Stimulated activated CD8-positive, alpha-beta memory T cell treated with anti-CD3 and anti-CD28 coated beads, Interleukin-4, amount 100 ng/mL, for 48 hours (primary cell): Measurements from ENCODE around the gene RDM1.
"Not testable (repeated sequence)": the region's sequence is repeated elsewhere in the genome, so short reads cannot be mapped to it uniquely, and the experiment has no call there.

Source experiments
- DNase-seq: peaks from one replicate; pipeline ENCODE4 v3.0.0-alpha.2; 2020

RDM1 gene

DNA sequence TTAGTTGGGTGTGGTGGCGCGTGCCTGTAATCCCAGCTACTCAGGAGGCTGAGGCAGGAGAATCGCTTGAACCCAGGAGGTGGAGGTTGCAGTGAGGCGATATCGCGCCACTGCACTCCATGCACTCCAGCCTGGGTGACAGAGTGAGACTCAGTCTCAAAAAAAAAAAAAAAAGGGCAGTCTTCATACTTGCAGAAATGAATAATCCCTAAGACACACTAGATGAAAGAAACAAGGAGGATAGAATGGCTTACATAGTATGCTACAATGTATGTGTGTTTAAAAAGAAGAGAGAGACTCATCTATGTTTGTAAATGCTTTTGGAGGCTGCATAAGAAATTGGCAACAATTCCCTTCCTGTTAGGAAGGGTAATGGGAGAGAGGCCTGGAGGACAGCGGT, 32.8 kb downstream of the RDM1 start:
- not testable (repeated sequence) for DNase-seq

DNA sequence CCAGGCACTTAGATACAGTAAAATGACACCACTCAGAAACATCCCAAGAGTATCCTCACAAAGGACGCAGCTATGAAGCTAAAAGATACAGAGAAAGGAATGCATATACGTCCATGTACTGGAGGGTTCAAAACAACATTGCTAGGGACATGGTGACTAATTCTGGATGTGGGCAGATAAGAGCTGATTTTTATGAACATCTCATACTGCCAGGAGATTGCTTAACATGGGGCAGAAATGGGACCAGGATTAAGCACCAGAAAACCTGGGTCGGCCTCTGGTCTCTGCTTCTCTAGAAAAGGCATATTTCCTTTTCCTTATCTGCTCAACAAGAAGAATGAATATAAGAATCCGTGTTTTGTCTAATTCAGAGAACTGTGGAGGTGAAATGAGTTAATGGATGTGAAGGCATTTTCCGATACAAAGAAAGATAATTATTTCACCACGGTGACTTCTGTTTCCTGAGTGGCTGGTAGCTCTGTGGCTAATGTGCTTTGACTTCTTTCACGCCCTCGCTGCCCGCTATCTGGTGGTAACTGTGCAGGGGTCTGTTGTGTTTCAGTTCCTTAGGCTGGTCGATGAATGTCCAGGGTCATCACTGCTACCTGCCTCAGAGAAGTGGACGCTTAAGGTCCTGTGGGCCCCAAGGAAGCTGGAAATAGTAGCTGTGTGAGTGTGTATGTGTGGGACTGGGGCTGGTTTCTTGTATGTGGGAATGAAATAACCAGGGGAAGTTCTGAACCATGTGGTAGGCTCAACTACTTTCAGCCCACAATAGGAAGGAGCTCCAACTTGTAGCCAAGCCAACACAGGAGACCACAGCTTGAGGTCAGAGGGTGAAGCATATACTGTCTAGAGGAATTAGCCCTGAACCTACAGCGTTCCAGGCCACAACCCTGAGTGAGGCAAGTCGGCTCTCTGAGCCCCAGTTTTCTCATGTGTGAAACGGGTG, 34.7 kb downstream of the RDM1 start:
- DNase-seq: peak; percentile 64

DNA sequence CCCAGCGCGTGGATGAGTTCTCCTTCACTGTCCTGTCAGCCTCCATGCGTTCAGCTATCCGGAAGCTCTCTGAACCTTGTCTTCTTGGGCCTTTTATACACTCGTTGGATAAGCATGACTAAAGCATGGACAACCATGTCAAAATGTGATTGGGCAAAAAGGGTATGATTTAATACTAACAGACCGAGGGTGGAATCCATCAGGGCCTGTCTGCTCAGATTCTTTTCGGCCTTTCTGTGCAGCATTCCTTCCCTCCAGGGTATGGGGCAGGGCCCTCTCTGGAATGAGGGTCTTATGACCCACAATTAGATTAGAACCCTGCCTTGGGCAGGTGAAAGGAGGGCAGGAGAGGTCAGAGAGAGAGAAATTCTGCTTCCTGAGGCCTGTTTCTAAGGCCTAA, 36.4 kb downstream of the RDM1 start:
- no peak for DNase-seq

DNA sequence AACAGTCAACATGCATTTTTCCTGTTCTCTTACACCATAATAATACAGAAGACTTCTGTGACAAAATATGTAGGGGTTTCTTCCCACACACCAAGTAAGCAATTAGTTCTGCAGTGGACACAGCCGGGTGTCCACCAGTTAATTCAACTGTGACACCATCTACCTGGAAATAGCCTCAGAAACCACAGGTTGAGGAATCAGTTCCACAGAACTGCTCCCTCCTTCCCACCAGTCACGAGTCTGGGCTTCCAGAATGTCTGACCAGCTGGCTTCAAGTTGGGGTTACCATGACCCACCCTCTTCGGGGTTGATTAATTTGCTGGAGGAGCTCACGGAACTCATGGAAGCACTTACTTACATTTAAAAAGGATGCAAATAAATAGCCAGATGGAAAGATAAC, 36.8 kb downstream of the RDM1 start:
- DNase-seq: no peak

DNA sequence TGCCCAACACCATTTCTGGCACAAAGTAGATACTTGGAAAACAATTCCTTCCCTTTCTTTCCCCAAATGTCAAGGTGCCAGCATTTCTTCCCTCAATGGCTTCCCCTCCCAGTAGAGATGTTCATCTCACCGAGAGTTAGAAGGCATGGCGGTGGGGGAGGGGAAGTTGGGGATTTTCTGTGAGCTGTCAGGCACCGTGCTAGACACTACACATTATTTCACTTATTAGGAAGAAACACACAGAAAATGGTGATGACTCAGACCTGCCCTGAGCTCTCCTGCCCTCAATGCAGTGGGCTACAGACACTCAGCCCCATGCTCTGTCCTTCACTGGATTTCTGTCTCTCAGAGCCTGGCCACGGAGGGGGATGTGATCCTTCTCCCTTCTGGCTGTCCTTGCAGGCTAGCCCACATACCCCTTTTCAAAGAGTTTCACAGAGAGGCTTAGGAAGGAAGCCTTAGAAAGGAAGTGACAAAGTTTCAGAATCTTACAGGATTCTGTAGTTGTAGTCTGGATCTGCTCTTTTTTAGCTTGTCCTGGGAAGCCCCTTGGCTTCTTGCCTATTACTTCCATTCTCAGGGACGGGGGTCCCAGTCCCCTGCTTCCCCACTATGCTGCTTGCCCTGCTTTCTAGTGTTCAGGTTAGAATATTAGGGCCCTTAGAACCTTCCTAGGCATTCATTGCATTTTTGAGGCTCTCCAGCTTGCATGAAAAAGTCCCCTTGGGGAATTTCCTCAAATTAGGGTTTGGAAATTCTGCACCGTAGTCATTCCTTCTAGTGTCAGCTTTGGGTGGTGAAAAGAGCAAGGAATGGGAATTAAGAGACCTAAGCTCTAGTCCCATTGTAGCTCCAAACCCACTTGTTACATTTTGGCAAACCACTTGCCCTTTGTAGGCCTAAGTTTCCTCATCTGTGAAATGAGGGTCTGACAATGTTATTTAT, 38.2 kb downstream of the RDM1 start:
- peak; percentile 82 for DNase-seq

DNA sequence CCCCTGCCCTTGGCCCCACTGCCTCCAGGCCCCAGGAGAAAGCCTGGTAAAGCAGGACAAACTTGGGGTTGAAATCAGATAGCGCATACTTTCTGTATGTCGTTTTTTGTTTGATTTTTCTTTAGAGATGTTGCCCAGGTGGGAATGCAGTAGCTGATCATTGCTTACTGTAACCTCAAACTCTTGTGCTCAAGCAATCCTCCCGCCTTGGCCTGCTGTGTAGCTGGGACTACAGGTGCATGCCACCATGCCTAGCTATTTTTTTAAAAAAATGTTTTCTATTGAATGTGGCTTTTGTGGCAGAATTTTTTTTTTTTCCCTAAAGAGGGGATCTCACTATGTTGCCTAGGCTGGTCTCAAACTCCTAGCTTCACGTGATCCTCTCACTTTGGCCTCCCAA, 39.3 kb downstream of the RDM1 start:
- DNase-seq: no peak

DNA sequence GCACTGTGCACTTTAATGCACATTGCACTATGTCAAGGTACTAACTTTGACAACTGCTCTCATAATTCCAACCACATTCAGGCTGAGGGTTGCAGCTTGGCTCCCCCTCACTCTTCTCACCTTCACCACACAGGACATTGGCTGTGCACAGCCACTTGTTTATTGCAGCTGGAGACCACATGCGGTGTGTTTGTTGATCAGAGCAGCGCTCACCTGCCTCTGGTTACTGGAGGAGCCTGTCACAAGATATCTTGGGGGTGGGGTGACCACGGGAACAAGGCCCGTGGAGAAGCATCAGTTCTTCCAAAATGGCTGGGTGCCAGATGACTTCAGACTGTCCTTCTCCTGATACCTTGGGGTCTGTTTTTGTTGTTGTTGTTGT, 39.8 kb downstream of the RDM1 start:
- peak; percentile 57 for DNase-seq

DNA sequence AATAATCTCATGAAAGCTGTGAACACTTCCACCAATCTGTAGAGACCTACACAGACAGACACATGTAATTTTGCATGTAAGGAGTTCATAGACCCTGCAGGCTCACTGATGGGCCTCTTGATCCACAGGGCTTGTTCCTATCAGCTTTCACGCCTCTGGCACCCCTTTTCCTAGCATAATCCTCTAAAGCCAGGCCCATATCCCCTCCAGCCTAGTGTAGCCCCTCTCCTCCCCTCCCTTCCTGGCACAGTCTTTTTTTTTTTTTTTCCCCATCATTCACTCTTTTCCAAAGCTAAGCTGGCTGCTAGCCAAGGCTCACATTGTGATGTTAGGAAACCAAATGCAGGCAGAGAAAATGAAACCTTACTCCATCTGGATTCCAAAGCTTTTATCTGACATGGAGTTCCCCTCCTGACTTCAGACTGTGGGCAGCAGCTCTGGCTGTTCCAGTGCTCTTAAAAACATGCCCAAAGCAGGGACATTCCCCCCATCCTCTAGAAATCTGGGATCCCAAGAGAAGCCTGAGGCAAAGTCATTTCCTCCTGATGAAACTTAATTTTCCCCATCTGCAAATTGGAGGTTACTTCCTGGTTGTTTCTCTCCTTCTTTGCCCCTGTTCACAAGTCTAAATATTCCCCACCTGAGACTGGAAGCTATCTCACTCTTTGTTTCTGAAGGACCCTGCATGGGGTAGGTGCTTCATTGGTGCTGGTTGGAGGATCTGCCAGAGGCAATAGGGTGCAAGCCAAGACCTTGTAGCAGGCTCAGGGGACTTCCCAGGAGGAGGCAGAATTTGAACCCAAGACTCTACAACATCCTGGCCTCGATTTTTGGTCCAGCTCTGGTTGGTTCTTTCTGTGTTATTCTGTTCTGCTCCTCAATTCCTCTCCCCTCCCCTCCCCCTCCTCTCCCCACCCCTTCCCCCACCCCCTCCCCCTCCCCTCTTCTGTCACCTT, 40.5 kb downstream of the RDM1 start:
- no peak for DNase-seq

DNA sequence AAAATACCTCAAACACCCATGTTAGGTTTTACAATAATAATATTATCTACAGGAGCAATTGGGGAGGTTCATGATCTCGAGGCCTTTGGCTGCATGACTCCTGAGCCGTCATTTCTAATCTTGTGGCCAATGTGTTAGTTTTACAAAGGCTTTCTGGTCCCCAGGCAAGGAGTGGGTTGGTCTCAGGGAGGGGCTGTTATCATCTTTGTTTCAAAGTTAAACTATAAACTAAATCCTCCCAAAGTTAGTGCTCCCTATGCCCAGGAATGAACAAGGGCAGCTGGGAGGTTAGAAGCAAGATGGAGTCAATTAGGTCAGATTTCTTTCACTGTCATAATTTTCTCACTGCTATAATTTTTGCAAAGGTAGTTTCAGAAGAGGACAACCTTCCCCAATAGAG, 41.3 kb downstream of the RDM1 start:
- no peak for DNase-seq

DNA sequence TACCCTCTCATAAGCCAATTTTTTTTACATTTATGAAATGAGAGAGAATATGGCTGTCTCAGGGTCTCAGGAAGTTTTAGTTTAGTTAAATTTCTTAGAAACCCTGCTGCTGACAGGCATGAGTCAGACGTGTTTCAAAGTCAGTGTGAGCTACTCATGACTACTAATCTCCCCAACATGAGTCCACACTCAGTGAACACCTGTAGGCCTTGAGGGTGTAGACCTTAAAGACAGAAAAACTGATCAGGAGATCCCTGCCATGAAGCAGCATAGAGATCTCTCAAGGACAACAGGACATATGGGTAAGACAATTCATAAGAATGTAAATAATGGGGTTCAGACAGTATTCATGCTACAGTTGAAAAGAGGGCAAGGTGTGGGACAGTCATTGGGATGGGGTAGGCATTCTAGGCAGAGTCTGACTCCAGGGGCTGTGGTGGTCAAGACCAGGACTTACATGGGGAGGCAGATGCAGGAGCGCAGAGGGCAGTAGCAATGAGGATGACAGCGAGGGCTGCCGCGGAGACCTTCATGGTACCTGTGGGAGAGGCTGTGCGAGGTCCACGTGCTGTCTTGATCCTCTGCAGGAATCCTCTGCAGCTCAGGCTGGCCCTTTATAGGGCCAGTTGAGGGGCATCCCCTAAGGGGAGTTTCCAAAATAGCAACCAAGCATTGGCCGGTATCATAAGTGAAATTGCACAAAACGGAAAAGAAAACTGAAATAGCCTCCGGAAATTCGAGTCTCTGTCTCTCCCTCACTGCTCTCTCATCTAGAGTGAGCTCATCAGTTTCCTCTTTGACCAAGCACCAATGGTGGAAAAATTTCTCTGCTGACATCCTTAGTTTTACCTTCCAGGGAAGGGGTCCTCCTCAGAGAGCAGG, 50.6 kb downstream of the RDM1 start, which contains the start of gene CCL5:
CCL5 (minus strand) TSS at position 588 of the 882 bp plus-strand sequence.
- peak; percentile 66 for DNase-seq

DNA sequence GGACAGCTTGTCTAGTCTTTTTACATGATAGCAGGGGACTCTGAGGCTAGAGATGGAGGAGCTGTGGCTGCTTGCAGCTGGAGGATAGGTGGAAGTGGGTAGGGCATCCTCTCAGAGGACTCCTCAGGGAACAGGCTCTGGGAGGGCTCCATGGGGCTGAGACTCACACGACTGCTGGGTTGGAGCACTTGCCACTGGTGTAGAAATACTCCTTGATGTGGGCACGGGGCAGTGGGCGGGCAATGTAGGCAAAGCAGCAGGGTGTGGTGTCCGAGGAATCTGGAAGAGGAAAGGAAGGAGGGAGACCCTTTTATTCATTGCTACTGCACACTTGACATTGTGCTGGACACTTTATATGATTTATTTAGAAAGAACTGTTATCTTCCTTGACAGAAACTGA, 52.2 kb downstream of the RDM1 start:
- DNase-seq: no peak

DNA sequence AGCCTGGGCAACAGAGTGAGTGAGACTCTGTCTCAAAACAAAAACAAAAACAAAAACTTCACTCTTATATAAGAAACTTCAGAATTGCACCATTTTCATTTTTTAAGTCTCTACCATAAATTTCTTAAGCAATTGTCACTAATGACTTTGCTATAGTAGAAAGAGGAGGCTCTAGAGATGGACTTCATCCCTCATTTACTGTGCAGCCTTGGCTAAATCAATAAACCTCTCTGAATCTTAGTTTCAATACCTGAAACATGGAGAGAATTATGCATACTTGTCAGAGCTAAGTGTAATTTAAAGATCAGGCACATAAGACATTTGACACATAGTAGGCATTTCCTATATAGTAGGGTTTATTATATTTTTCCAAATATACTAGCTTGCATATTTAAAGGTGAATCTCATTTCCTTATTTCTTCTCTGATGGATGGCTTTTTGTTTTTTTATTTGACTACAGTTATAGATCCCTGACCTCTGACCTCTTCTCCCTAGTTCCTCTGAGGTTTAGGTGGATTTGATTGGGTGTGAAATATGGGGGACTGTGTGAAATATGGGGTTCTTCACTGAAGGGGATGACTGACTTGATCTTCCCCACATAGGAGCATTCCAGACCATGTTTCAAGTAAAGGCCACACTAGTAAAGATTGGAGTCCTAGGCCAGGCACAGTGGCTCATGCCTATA, 53.1 kb downstream of the RDM1 start:
- DNase-seq: no peak

DNA sequence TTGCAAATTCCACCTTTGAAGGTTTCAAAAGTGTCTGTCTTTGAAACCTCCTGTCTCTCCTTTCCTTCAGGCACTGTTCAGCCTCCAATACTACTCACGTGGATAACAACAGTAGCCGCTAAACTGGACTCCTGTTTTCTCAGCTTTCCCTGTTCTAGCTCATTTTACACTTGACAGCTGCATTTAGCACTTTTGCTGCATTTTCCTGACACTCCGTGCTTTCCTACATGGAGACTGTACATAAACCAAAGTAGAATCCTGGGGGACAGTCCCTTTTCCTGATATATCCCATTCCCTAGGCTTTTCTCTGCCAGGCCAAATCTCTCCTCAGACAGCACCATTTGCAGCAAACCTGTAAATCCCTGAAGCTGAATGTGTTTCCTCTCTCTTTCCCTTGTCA, 54.0 kb downstream of the RDM1 start:
- no peak for DNase-seq

DNA sequence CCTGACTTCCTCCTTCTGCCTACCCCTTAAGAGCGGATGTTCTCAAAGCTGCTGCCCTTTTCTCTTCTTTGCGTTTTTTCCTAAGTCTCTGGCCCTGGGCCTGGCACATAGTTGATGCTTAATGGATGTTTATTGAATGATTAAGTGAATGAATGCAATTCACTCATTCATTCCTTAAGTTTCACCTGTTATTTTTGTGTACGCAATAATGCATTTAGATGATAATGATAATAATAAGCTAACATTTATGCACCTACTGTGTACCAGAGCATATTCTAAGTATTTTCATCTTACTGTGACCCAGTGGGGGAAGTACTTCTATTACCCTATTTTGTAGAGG, 54.8 kb downstream of the RDM1 start:
- DNase-seq: no peak

DNA sequence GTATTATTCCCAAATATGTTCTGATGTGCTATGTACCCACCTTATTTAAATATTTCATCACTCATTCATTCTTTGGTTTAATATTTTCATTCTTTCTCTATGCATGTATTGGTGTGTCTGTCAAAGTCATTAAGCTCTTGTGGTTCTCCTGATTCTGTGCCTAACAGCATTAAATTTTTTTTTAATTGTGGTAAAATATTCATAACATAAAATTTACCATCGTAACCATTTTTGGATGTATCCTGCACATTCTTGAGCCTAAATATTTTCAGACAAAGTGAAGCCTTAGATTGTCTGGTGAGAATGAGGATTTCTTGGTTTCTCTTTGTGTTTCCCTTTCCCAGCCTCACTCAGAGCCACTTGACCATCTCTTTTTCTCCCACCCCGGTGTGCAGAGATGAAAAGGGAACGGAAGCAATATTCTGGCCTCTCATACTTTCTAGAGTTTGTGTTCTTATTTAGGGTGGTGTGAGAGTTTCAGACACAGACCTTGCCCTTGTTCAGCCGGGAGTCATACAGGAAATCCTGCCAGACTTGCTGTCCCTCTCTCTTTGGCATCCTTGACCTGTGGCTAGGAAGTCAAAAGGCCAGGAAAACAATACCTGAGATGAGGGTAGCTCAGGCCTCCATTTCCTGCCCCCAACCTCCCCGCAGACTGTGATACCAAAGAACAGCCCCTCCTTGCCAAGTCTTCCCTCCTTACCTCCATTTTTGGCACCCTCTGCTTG, 55.3 kb downstream of the RDM1 start:
- no peak for DNase-seq

DNA sequence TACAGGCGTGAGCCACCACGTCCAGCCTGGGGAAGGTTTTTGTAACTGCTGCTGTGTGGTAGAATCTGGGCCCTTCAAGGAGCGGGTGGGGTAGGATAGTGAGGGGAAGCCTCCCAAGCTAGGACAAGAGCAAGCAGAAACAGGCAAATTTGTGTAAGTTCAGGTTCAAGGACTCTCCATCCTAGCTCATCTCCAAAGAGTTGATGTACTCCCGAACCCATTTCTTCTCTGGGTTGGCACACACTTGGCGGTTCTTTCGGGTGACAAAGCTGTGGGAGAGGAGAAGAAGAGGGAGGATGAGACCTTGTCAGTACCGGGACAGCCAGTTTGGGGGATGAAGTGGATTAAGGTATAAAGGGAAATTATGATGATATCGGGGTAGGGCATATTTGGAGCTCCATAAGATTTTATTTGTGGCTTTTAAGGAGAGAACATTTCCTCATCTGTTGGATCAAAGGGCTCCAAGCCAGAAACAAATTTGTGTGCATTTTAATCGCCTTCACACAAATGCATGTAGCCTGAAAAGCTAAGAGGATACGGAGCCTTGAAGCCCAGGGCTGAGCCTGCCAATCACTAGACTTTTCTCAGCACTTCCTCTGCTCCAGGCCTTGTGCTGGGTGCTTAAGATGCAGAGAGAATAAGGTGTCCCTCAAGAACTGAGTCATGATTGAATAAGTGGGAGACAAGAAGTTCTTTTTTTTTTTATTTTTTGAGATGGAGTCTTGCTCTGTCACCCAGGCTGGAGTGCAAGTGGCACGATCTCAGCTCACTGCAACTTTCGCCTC, 58.2 kb downstream of the RDM1 start:
- no peak for DNase-seq

DNA sequence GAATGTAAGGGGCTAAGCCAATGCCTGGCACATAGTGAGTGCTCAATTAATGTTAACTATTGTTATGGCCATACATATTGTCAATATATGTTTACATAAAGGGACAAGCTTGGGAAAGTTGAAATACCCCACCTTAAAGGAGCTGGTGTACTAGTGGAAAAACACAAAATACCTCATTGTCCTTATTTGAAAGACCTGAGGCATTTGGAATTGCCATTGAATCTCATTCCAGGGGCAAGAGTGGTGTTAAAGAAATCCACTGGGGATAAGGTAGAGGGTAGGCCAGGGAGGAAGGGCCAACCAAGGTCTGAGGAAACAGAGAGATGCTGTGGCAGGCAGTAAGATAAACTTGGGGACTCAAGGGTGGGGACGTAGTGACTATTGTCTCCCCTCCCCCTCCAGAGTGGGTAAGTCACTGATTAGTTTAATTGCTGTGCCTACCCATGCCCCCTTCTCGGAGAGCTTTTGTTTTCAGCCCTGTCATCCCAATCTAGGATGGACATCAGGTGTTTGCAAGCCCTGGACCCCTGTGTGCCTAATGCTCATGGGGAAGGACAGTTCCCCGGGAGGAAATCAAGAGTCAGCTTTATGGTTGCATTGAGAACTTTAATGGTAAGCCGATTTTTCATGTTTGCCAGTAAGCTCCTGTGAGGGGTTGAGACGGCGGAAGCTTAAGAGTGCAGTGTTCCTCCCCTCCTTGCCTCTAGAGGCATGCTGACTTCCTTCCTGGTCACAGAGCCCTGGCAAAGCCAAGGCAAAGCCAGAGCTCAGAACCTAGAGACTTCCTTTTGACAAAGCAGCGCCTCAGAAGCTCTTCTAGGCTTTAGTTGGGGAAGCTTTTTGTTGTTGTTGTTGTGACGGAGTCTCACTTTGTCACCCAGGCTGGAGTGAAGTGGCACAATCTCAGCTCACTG, 59.4 kb downstream of the RDM1 start:
- no peak for DNase-seq

DNA sequence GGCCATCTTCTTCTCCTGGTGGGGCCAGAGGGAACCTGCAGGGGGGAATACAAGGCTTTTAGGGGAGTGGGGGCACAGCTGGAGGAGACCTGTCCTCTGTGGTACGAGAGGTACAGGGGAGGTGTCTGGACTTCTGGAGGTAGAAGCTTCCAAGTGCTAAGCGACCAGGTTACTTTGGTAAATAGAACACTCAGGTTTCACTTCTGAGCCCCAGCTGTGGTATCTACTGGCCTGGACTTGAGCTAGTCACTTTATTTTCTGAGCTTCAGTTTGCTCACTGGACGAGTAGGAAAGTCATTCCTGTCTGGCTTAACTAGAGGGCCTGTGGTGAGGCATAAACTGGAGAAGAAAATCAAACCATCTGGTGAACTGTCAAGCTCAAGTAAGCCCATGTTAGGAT, 61.8 kb downstream of the RDM1 start, which contains the start of gene HEATR9:
HEATR9 (minus strand) TSS at position 155 of the 400 bp plus-strand sequence; CDS start at position 6, 149 bp downstream.
- DNase-seq: no peak
